Measurements from ENCODE around the gene PRR29.
"Not testable (repeated sequence)": the region's sequence is repeated elsewhere in the genome, so short reads cannot be mapped to it uniquely, and the experiment has no call there.

The PRR29 gene

DNA sequence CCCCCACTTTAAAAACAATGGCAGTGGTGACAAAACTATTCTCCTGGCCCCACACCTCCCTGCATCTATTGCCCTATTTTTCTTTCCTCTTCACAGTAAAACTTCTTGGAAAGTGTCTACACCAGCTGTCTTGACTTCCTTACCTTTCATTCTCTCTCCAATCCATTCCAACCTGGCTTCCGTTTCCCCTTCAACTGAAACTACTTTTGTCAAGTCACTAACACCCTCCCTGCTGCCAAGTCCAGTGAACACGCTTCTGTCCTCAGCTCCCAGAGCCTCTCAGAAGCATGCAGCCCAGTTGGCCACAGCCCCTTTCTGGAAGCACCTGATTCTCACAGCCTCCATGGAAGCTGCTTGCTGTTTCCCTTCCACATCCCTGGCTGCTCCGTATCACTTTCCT is 21.4 kb upstream of the PRR29 start:
- H3K4me1 ChIP-seq (ENCODE audit: control insufficient read depth in 1 of 2, insufficient read depth in 2 of 2, low read length in 2 of 2) = peaks cover 0 to 5% of the 10 kb centered on the region in 2 donors
- H3K4me3 ChIP-seq (ENCODE audit: low read depth in 1 of 2, low read length in 2 of 2) = no peak overlapping the region
- no peaks in the 10 kb centered on the region for H3K27me3 ChIP-seq (ENCODE audit: low read depth, low read length)
- no peaks in the 10 kb centered on the region for H3K36me3 ChIP-seq (ENCODE audit: control insufficient read depth in 1 of 2, insufficient read depth in 2 of 2, low read length in 2 of 2)
- no peak overlapping the region for H3K27ac ChIP-seq (ENCODE audit: low read length)
- H3K9me3 ChIP-seq (ENCODE audit: control insufficient read depth in 1 of 2, low read length in 2 of 2) = no peaks in the 10 kb centered on the region

GRCh38 chr17:63978272-63979200 is 19.6 kb upstream of the PRR29 start:
- Histone ChIP-seq H3K27ac (ENCODE audit: low read length) (no peak overlapping the region), H3K4me1 (ENCODE audit: control insufficient read depth in 1 of 2, insufficient read depth in 2 of 2, low read length in 2 of 2) (peaks cover 0 to 12% of the 10 kb centered on the region in 2 donors), H3K9me3 (ENCODE audit: control insufficient read depth in 1 of 2, low read length in 2 of 2) (no peaks in the 10 kb centered on the region), H3K4me3 (ENCODE audit: low read depth in 1 of 2, low read length in 2 of 2) (no peak overlapping the region), H3K36me3 (ENCODE audit: control insufficient read depth in 1 of 2, insufficient read depth in 2 of 2, low read length in 2 of 2) (no peaks in the 10 kb centered on the region), H3K27me3 (ENCODE audit: low read depth, low read length) (no peaks in the 10 kb centered on the region)

- H3K4me1 ChIP-seq (ENCODE audit: control insufficient read depth in 1 of 2, insufficient read depth in 2 of 2, low read length in 2 of 2) = peaks cover 10 to 18% of the 10 kb centered on the region in 2 donors
- H3K27ac ChIP-seq (ENCODE audit: low read length); H3K27me3 ChIP-seq (ENCODE audit: low read depth, low read length); H3K4me3 ChIP-seq (ENCODE audit: low read depth in 1 of 2, low read length in 2 of 2); H3K36me3 ChIP-seq (ENCODE audit: control insufficient read depth in 1 of 2, insufficient read depth in 2 of 2, low read length in 2 of 2); H3K9me3 ChIP-seq (ENCODE audit: control insufficient read depth in 1 of 2, low read length in 2 of 2): not testable (repeated sequence)
Measured at GRCh38 chr17:63982641-63983040, 15.5 kb upstream of the PRR29 start.

GRCh38 chr17:63983320-63983719 is 14.8 kb upstream of the PRR29 start:
- Histone ChIP-seq H3K36me3 (ENCODE audit: control insufficient read depth in 1 of 2, insufficient read depth in 2 of 2, low read length in 2 of 2) (no peaks in the 10 kb centered on the region), H3K27ac (ENCODE audit: low read length) (no peak overlapping the region)

DNA sequence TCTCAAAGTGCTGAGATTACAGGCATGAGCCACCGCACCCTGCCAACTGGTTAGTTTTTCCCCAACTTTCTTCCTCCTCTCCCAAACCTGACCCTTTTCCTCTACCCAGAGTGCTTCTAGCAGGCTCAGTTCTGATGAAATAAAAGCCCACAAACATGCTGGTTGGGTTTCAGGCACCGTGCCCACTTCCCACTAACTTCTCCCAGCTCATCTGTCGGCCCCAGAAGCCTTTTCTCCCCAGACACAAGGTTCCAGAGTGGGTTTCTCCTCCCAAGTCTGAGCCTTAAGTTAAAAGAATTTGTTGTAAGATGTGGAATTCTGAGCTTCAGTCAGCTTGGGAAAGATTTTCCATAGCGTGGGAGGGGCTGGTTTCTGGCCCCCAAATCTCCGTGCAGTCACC is 13.9 kb upstream of the PRR29 start:
- Histone ChIP-seq H3K27ac (ENCODE audit: low read length) (no peak overlapping the region), H3K36me3 (ENCODE audit: control insufficient read depth in 1 of 2, insufficient read depth in 2 of 2, low read length in 2 of 2) (no peaks in the 10 kb centered on the region), H3K27me3 (ENCODE audit: low read depth, low read length) (no peaks in the 10 kb centered on the region), H3K4me1 (ENCODE audit: control insufficient read depth in 1 of 2, insufficient read depth in 2 of 2, low read length in 2 of 2) (peaks cover 10 to 18% of the 10 kb centered on the region in 2 donors), H3K9me3 (ENCODE audit: control insufficient read depth in 1 of 2, low read length in 2 of 2) (no peaks in the 10 kb centered on the region), H3K4me3 (ENCODE audit: low read depth in 1 of 2, low read length in 2 of 2) (no peak overlapping the region)

More at GRCh38 chr17:63983320-63983719, 14.8 kb upstream of the PRR29 start:
- no peaks in the 10 kb centered on the region for H3K27me3 ChIP-seq (ENCODE audit: low read depth, low read length)
- H3K4me3 ChIP-seq (ENCODE audit: low read depth in 1 of 2, low read length in 2 of 2) = no peak overlapping the region
- peaks cover 10 to 18% of the 10 kb centered on the region in 2 donors for H3K4me1 ChIP-seq (ENCODE audit: control insufficient read depth in 1 of 2, insufficient read depth in 2 of 2, low read length in 2 of 2)
- no peaks in the 10 kb centered on the region for H3K9me3 ChIP-seq (ENCODE audit: control insufficient read depth in 1 of 2, low read length in 2 of 2)

DNA sequence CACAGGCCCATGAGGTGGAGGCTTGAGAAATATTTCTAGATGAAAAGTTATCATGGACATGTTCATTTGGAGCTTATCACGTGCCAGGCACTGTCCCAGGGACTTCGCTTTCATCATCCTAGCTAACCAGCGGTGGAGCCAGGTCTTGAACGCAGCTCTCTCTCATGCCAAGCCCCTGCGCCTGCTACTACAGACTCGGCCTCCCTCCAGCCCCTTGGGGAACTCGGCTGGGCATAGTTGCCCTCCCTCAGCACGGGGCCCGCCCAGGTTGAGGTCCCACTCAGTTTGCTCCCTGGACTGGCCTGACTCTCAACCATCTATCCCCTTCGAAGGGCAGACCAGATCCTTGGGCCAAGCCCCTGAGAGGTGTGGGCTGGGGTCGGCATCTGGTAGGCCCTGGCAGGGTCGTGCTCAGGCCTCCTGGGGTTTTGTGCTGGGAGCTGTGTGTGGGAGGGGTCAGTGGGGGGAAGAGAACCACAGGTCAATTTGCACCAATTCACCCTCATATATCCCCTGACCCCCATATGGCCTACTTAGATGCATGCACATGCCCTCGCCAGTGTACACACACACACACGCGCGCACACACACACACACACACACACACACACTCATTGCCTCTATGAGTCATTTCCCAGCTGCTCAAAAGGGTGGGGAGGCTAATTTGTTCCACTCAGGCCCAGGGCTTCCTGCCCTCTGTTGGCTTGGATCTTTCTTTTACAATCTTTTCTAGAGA is 13.3 kb upstream of the PRR29 start:
- Histone ChIP-seq H3K4me1 (ENCODE audit: control insufficient read depth in 1 of 2, insufficient read depth in 2 of 2, low read length in 2 of 2) (peaks cover 10 to 18% of the 10 kb centered on the region in 2 donors), H3K9me3 (ENCODE audit: control insufficient read depth in 1 of 2, low read length in 2 of 2) (no peaks in the 10 kb centered on the region), H3K36me3 (ENCODE audit: control insufficient read depth in 1 of 2, insufficient read depth in 2 of 2, low read length in 2 of 2) (no peaks in the 10 kb centered on the region), H3K27me3 (ENCODE audit: low read depth, low read length) (no peaks in the 10 kb centered on the region), H3K27ac (ENCODE audit: low read length) (peak overlapping the region; percentile 23), H3K4me3 (ENCODE audit: low read depth in 1 of 2, low read length in 2 of 2) (no peak overlapping the region)

DNA sequence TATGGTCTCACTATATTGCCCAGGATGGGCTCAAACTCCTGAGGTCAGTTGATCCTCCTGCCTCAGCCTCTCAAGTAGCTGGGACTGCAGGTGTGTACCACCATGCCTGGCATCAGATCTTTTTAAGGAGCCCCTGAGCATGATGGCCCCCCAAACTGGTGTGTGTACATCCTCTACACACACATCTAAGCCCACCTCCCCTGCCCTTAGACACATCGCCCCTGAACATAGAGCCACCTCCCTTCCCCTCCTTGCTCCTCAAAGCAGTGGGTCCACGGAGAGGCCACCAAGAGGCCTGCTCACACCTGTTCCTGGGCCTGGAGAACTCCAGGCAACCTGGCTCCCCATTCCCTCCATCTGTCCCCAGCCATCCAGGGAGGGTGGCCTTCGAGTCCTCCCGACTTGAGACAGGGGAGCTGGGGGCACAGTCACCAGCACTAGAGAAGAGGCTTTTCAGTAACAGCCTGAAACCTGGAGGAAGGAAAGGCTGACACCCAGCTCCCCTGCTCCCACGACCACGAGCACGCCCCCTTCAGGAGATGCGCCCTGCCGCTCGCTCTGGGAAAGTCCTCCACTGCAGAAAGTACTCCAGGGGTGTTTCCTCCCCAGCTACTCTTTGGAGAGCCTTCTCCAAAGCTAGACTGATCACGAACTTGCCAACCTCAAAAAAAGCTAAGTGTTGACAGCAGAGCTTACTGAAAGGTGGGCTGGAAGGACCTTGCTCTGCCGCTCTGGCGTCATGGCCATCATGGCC is 12.6 kb upstream of the PRR29 start:
- H3K9me3 ChIP-seq (ENCODE audit: control insufficient read depth in 1 of 2, low read length in 2 of 2) = no peaks in the 10 kb centered on the region
- H3K36me3 ChIP-seq (ENCODE audit: control insufficient read depth in 1 of 2, insufficient read depth in 2 of 2, low read length in 2 of 2) = no peaks in the 10 kb centered on the region
- peak overlapping the region; percentile 23 for H3K27ac ChIP-seq (ENCODE audit: low read length)
- no peaks in the 10 kb centered on the region for H3K27me3 ChIP-seq (ENCODE audit: low read depth, low read length)
- peaks cover 10 to 21% of the 10 kb centered on the region in 2 donors for H3K4me1 ChIP-seq (ENCODE audit: control insufficient read depth in 1 of 2, insufficient read depth in 2 of 2, low read length in 2 of 2)
- H3K4me3 ChIP-seq (ENCODE audit: low read depth in 1 of 2, low read length in 2 of 2) = no peak overlapping the region

DNA sequence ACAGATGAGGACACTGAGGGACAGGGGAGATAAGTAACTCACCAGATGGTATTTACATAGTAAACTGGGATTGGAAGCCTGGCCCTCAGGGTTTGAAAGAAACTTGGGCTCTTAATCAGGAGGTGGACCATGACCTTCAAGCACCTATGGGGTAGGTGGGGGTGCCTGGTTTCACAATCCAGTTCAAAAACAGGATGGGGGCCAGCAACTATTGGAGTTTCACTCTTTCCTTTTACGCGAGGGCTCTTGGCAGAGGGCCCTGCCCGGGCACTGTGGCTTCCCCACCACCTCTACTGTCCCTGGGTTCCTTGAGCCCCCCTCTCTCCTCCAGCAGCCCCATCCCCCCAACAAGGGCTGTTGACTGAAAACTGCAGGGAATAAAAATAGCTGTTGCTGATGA is 11.3 kb upstream of the PRR29 start:
- Histone ChIP-seq H3K4me1 (ENCODE audit: control insufficient read depth in 1 of 2, insufficient read depth in 2 of 2, low read length in 2 of 2) (peaks cover 10 to 19% of the 10 kb centered on the region in 2 donors), H3K4me3 (ENCODE audit: low read depth in 1 of 2, low read length in 2 of 2) (no peak overlapping the region), H3K36me3 (ENCODE audit: control insufficient read depth in 1 of 2, insufficient read depth in 2 of 2, low read length in 2 of 2) (no peaks in the 10 kb centered on the region), H3K27me3 (ENCODE audit: low read depth, low read length) (peaks cover under 1% of the 10 kb centered on the region), H3K27ac (ENCODE audit: low read length) (no peak overlapping the region), H3K9me3 (ENCODE audit: control insufficient read depth in 1 of 2, low read length in 2 of 2) (no peaks in the 10 kb centered on the region)

- Histone ChIP-seq H3K4me1 (ENCODE audit: control insufficient read depth in 1 of 2, insufficient read depth in 2 of 2, low read length in 2 of 2) (peaks cover 10 to 19% of the 10 kb centered on the region in 2 donors), H3K9me3 (ENCODE audit: control insufficient read depth in 1 of 2, low read length in 2 of 2) (no peaks in the 10 kb centered on the region), H3K36me3 (ENCODE audit: control insufficient read depth in 1 of 2, insufficient read depth in 2 of 2, low read length in 2 of 2) (no peaks in the 10 kb centered on the region), H3K27me3 (ENCODE audit: low read depth, low read length) (peaks cover 6% of the 10 kb centered on the region), H3K4me3 (ENCODE audit: low read depth in 1 of 2, low read length in 2 of 2) (no peak overlapping the region), H3K27ac (ENCODE audit: low read length) (no peak overlapping the region)
Measured at GRCh38 chr17:63987221-63988126, 10.7 kb upstream of the PRR29 start.

GRCh38 chr17:63988127-63988478 is 10.0 kb upstream of the PRR29 start:
- Histone ChIP-seq H3K9me3 (ENCODE audit: control insufficient read depth in 1 of 2, low read length in 2 of 2) (no peaks in the 10 kb centered on the region), H3K27me3 (ENCODE audit: low read depth, low read length) (peaks cover 6% of the 10 kb centered on the region), H3K27ac (ENCODE audit: low read length) (no peak overlapping the region), H3K36me3 (ENCODE audit: control insufficient read depth in 1 of 2, insufficient read depth in 2 of 2, low read length in 2 of 2) (no peaks in the 10 kb centered on the region), H3K4me3 (ENCODE audit: low read depth in 1 of 2, low read length in 2 of 2) (no peak overlapping the region), H3K4me1 (ENCODE audit: control insufficient read depth in 1 of 2, insufficient read depth in 2 of 2, low read length in 2 of 2) (peaks cover 10 to 17% of the 10 kb centered on the region in 2 donors)

All from muscle layer of duodenum (tissue), 2 donors.